ENCODE results near the gene KIF1B.
"Not testable (repeated sequence)": the region's sequence is repeated elsewhere in the genome, so short reads cannot be mapped to it uniquely, and the experiment has no call there.

The KIF1B gene

GRCh38 chr1:10242811-10243210, 32.4 kb downstream of the KIF1B start:
- DNase-seq, result no peak

GRCh38 chr1:10245674-10246073, 35.3 kb downstream of the KIF1B start:
- no peak for DNase-seq

- no peak for DNase-seq
Observed at GRCh38 chr1:10249808-10250457, 39.6 kb downstream of the KIF1B start.

DNA sequence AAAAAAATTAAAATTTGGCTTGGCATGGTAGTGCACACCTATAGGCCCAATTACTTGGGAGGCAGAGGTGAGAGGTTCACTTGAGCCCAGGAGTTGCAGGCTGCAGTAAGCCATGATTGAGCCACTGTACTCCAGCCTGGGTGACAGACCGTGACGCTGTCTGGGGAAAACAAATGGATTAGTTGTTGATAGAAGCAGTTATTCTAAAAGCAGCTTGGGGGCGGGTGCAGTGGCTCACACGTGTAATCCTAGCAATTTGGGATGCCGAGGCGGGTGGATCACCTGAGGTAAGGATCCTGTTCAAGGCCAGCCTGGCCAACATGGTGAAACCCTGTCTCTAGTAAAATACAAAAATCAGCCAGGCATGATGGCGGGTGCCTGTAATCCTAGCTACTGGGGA, 40.3 kb downstream of the KIF1B start:
- DNase-seq, result no peak

GRCh38 chr1:10251325-10252108, 41.1 kb downstream of the KIF1B start:
- not testable (repeated sequence) for DNase-seq

- DNase-seq, result no peak
Observed at GRCh38 chr1:10252508-10252907, 42.1 kb downstream of the KIF1B start.

- DNase-seq, result no peak
Observed at GRCh38 chr1:10253149-10253548, 42.8 kb downstream of the KIF1B start.

- DNase-seq, result no peak
Observed at GRCh38 chr1:10253755-10254154, 43.4 kb downstream of the KIF1B start.

- no peak for DNase-seq
Observed at GRCh38 chr1:10257851-10258250, 47.5 kb downstream of the KIF1B start.

GRCh38 chr1:10259547-10259946, 49.2 kb downstream of the KIF1B start:
- not testable (repeated sequence) for DNase-seq

DNA sequence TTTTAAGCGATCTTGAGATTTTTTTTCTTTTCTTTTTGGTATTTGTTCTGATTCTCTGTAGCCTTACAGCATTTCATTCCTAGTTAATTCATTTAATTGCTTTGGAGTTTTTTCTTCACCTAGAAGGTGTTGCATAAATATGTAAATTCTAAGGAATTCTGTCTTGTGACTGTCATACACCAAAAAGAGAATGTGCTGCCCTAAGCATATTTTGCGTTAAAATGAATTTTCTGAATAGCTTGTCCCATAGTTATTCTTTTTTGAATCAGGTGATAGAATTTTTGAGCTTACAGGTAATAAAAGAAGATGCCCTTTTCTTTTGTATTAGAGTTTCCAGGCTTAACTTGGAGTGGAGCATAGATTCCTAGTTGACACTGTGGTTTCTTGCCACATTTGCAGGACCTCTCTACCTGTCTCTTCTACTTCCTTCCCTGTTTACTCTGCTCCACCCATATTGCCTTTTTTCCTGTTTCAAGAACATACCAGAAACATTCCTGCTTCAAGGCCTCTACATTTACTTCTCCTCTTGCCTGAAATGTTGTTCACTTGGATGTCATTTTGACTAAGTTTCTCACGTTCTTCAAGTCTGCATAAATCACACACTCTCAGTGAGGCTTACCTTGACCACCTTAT, 53.2 kb downstream of the KIF1B start:
- DNase-seq, result no peak

GRCh38 chr1:10265027-10265426, 54.7 kb downstream of the KIF1B start:
- DNase-seq, result no peak

DNA sequence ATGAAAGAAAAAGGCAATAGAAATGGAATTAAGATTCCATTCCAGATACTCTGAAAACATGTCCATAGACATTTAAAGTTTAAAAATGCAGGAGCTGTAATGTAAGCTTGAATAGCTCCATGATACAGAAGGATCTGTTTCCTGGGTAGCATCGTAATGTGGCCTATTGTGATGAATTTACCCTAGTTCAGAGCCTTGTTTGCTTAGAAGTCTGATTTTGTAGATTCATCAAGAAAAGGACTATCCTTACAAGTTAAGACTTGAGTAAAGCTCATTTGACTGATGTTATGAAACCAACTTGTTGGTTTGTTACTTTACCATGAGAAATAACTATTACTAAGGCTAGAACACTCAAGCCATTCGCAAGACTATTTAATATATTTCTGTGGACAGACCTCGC, 55.5 kb downstream of the KIF1B start:
- no peak for DNase-seq

GRCh38 chr1:10267319-10267718, 56.9 kb downstream of the KIF1B start:
- no peak for DNase-seq

DNA sequence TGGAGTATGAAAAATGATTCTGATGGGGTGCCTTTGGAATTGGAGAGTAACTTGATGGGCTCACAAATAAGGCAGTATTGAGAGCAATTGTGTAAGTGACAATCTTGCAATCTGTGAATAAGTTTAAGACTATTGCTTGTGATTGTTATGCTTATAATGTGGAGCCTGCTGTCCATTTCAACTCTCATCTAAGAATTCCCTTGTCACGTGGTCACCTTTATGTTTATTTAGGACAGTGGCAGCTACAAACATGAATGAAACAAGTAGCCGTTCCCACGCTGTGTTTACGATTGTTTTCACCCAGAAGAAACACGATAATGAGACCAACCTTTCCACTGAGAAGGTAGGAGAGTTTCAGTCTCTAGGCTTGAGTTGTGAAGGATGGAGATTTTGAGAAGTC, 57.6 kb downstream of the KIF1B start:
- DNase-seq, result no peak

DNA sequence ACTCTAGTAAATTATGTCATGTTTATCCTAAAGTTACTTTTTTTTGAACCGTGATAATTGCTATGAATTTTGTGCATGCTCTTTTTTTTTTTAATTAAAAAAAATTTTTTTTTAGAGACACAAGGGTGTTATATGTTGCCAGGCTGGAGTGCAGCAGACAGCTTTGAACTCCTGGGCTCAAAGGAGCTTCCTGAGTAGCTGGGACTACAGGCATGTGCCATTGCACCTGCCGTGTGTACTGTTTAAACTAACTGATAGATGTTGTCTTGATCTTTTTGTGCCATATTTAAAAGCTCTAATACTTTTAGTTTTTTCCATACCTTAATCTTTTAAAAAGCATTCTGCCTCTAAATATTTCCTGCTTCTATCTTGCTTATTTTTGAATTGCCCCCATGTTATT, 60.7 kb downstream of the KIF1B start:
- no peak for DNase-seq

- no peak for DNase-seq
Observed at GRCh38 chr1:10271869-10272268, 61.5 kb downstream of the KIF1B start.

DNA sequence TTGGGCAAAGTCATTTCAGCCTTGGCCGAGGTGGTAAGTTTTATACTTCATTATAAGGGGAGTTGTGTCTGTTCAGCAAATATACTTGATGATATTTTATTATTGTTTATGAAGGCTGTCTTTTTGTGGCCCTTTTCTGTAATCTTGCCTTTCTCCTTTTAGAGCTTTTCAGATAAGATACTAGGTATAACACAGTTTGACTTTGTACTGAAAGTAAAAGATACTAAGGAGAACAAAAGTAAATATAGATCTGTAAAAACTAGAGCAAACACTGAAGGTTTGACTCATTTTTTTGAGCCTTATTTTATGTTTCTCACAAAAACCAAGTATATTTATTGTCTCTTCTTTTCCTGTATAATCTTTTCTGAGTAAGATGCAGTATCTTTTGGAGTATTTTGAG, 61.9 kb downstream of the KIF1B start:
- DNase-seq, result no peak

GRCh38 chr1:10278880-10279279, 68.5 kb downstream of the KIF1B start:
- no peak for DNase-seq

- no peak for DNase-seq
Observed at GRCh38 chr1:10280439-10281350, 70.3 kb downstream of the KIF1B start.

- DNase-seq, result no peak
Observed at GRCh38 chr1:10283318-10283984, 73.1 kb downstream of the KIF1B start.

DNA sequence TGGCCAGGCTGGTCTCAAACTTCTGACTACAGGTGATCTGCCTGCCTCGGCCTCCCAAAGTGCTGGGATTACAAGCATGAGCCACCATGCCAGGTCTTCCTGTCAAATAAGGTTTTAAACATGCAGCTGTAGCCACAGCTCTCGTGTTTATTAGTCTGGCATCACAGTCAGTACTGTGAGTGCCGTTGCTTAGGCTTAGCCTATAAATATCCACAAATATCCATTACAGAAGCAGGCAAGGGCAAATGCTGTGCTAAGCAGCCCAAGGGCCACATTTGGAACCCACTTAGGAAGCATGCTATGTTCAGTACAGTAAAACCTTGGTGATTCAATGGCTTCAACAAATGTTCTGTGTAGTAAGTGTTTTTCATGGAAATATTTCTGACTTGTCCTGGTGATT, 75.9 kb downstream of the KIF1B start:
- DNase-seq, result no peak
